Measurements from ENCODE around the gene C1orf141.
"Not testable (repeated sequence)": the region's sequence is repeated elsewhere in the genome, so short reads cannot be mapped to it uniquely, and the experiment has no call there.

GRCh38 chr1:67067655-67068054 is 67.1 kb downstream of the C1orf141 start:
- TF ChIP-seq CTCF (IDR thresholded peaks at IDR 0.05; ENCODE audit: control extremely low read depth in 1 of 3, insufficient read depth in 1 of 3, low read depth in 1 of 3, low read length in 3 of 3); ATF2 (IDR thresholded peaks at IDR 0.05; ENCODE audit: low read length): not testable (repeated sequence)

Measured in H1 (cell line).